Sigmoid colon (tissue), 7 donors: ENCODE measurements around the gene TOM1L2. TPM values are rescaled to one million over a fixed set of nuclear protein-coding genes. Genes with fewer than 3 reads are reported as not detected.

Source experiments
- DNase-seq: peaks from one replicate; pipeline ENCODE4 v3.0.0-alpha.2; 2019
- H3K27ac ChIP-seq, 4 donors: fragments of 200-600 bp; sonication (generic); one replicate each; pipeline ENCODE4 v1.5.1; 2016 to 2019; ENCODE audit warnings: mild to moderate bottlenecking in 1 of 4
- H3K27me3 ChIP-seq, 3 donors: fragments of 200-600 bp; sonication (generic); one replicate each; pipeline ENCODE4 v1.5.1; 2019; ENCODE audit warnings: mild to moderate bottlenecking in 1 of 3
- H3K36me3 ChIP-seq, 4 donors: fragments of 200-600 bp; sonication (generic); one replicate each; pipeline ENCODE4 v1.5.1; 2016 to 2019
- H3K4me1 ChIP-seq, 4 donors: fragments of 200-600 bp; sonication (generic); one replicate each; pipeline ENCODE4 v1.5.1; 2017 to 2019
- H3K4me3 ChIP-seq, 4 donors: fragments of 200-600 bp; sonication (generic); one replicate each; pipeline ENCODE4 v1.5.1; 2017 to 2019; ENCODE audit warnings: mild to moderate bottlenecking in 2 of 4, moderate library complexity in 1 of 4
- H3K9me3 ChIP-seq, 4 donors: fragments of 200-600 bp in 3 of 4; sonication (generic) in 3 of 4; one replicate each; pipeline versions ENCODE4 v1.5.1 to v1.6.1; 2013 to 2019
- EP300 ChIP-seq, 4 donors: sonication (generic); formaldehyde crosslinking; IDR thresholded peaks; one replicate each; pipeline ENCODE4 v1.6.1; 2017; ENCODE audit warnings: antibody characterized with exemption in 4 of 4
- POLR2A ChIP-seq, 2 donors: fragments of 450-650 bp; IDR thresholded peaks; one replicate each; pipeline ENCODE4 v1.6.1; 2016; ENCODE audit warnings: antibody characterized with exemption in 2 of 2, mild to moderate bottlenecking in 2 of 2, moderate library complexity in 2 of 2
- POLR2AphosphoS5 ChIP-seq, 4 donors: sonication (generic); formaldehyde crosslinking; IDR thresholded peaks; one replicate each; pipeline ENCODE4 v1.6.1; 2017; ENCODE audit warnings: antibody characterized with exemption in 4 of 4
- WGBS, 2 donors: extraction: QIAGEN DNeasy Blood & Tissue Kit; methylation state at CpG; one replicate each; pipeline ENCODE4 v1.1.7; 2013; 5-methylcytosine and 5-hydroxymethylcytosine counted together
- intact Hi-C: fragments of 100-400 bp; cut with DNase I; formaldehyde crosslinking; loops from one replicate; pipeline ENCODE4 v1.15.1; 2023
- polyA plus RNA-seq, 3 donors: library from polyadenylated mRNA; stranded (reverse); fragments of 200-250 nt; gene quantifications; one replicate each; pipeline ENCODE4 v1.2.3, GENCODE V29; 2013
- small RNA-seq, 3 donors: library from RNA; depleted of rRNA; stranded (forward); fragments of <200 nt; gene quantifications; one replicate each; pipeline ENCODE3, GENCODE V24; 2016
- total RNA-seq, 4 donors: library from RNA; depleted of rRNA; stranded (reverse); fragments of >200 nt; gene quantifications; one replicate each; pipeline ENCODE4 v1.1.0, GENCODE V29; 2016
- TF ChIP-seq, protein P1 (sequence below), 4 experiments: fragments of 450-650 bp in 3 of 4; fragments of 200-600 bp in 1 of 4; IDR thresholded peaks; one replicate each; pipeline ENCODE4 v1.5.1; 2016 to 2019; ENCODE audit warnings: antibody characterized with exemption in 4 of 4, mild to moderate bottlenecking in 3 of 4, moderate library complexity in 2 of 4
- donor health status: healthy with polysubstance abuse.
- donor health status: Bipolar disorder and iron deficiency.
- donor health status: healthy.

Gene TOM1L2
- total and polyA plus RNA-seq, 7 donors = 13.8 to 215 (median 43.3) TPM

DNA sequence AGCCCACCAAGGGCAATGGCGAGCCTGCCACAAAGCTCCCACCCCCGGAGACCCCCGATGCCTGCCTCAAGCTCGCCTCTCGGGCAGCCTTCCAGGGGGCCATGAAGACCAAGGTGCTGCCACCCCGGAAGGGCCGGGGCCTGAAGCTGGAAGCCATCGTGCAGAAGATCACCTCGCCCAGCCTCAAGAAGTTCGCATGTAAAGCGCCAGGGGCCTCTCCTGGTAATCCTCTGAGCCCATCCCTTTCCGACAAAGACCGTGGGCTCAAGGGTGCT is 175.5 kb downstream of the TOM1L2 start:
- H3K27ac ChIP-seq = no peak overlapping the region
- peaks cover 0 to 42% (median 30%) of the 10 kb centered on the region in 4 donors for H3K4me1 ChIP-seq
- H3K4me3 ChIP-seq = no peak overlapping the region
- DNase-seq = no peak
- H3K36me3 ChIP-seq = peaks cover 0 to 64% (median 25%) of the 10 kb centered on the region in 4 donors
- TF ChIP-seq POLR2A (IDR thresholded peaks at IDR 0.05) (no peak), POLR2AphosphoS5 (IDR thresholded peaks at IDR 0.05) (no peak), EP300 (IDR thresholded peaks at IDR 0.05) (no peak)
- TF ChIP-seq, protein P1, sequence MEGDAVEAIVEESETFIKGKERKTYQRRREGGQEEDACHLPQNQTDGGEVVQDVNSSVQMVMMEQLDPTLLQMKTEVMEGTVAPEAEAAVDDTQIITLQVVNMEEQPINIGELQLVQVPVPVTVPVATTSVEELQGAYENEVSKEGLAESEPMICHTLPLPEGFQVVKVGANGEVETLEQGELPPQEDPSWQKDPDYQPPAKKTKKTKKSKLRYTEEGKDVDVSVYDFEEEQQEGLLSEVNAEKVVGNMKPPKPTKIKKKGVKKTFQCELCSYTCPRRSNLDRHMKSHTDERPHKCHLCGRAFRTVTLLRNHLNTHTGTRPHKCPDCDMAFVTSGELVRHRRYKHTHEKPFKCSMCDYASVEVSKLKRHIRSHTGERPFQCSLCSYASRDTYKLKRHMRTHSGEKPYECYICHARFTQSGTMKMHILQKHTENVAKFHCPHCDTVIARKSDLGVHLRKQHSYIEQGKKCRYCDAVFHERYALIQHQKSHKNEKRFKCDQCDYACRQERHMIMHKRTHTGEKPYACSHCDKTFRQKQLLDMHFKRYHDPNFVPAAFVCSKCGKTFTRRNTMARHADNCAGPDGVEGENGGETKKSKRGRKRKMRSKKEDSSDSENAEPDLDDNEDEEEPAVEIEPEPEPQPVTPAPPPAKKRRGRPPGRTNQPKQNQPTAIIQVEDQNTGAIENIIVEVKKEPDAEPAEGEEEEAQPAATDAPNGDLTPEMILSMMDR (IDR thresholded peaks at IDR 0.05) = no peak
- intact Hi-C loops = no loop called here
- 95 to 96% methylated on average over 13 of the region's 13 CpGs for WGBS, 2 donors
- no peaks in the 10 kb centered on the region for H3K9me3 ChIP-seq
- H3K27me3 ChIP-seq = no peaks in the 10 kb centered on the region

DNA sequence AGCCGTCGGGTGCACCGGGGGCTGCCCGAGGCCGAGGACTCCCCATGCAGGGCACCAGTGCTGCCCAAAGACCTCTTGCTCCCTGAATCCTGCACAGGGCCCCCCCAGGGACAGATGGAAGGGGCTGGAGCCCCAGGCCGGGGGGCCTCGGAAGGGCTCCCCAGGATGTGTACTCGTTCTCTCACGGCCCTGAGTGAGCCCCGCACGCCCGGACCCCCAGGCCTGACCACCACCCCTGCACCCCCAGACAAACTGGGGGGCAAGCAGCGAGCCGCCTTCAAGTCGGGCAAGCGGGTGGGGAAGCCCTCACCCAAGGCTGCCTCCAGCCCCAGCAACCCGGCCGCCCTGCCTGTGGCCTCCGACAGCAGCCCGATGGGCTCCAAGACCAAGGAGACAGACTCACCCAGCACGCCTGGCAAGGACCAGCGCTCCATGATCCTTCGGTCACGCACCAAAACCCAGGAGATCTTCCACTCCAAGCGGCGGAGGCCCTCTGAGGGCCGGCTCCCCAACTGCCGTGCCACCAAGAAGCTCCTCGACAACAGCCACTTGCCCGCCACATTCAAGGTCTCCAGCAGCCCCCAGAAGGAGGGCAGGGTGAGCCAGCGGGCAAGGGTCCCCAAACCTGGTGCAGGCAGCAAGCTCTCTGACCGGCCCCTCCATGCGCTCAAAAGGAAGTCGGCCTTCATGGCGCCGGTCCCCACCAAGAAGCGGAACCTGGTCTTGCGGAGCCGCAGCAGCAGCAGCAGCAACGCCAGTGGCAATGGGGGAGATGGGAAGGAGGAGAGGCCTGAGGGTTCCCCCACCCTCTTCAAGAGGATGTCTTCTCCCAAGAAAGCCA is 176.0 kb downstream of the TOM1L2 start:
- TF ChIP-seq EP300 (IDR thresholded peaks at IDR 0.05) = no peak
- no peak for TF ChIP-seq POLR2A (IDR thresholded peaks at IDR 0.05)
- no peak for TF ChIP-seq POLR2AphosphoS5 (IDR thresholded peaks at IDR 0.05)
- TF ChIP-seq, protein P1 (IDR thresholded peaks at IDR 0.05) = no peak
- DNase-seq = no peak
- Histone ChIP-seq H3K4me3 (no peak overlapping the region), H3K4me1 (peaks cover 0 to 48% (median 36%) of the 10 kb centered on the region in 4 donors), H3K27ac (no peak overlapping the region), H3K36me3 (peaks cover 0 to 64% (median 25%) of the 10 kb centered on the region in 4 donors), H3K27me3 (no peaks in the 10 kb centered on the region), H3K9me3 (no peaks in the 10 kb centered on the region)
- intact Hi-C loops = no loop called here
- 96% methylated on average over 40 of the region's 40 CpGs for WGBS, 2 donors

DNA sequence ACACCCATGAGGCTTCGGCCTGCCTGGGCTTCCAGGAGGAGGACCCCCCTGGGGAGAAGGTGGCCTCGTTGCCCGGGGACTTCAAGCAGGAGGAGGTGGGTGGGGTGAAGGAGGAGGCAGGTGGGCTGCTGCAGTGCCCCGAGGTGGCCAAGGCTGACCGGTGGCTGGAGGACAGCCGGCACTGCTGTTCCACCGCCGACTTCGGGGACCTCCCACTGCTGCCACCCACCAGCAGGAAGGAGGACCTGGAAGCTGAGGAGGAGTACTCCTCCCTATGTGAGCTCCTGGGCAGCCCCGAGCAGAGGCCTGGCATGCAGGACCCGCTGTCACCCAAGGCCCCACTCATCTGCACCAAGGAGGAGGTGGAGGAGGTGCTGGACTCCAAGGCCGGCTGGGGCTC is 176.9 kb downstream of the TOM1L2 start:
- peaks cover 0 to 52% (median 43%) of the 10 kb centered on the region in 4 donors for H3K4me1 ChIP-seq
- WGBS, 2 donors = 92 to 93% methylated on average over 12 of the region's 12 CpGs

DNA sequence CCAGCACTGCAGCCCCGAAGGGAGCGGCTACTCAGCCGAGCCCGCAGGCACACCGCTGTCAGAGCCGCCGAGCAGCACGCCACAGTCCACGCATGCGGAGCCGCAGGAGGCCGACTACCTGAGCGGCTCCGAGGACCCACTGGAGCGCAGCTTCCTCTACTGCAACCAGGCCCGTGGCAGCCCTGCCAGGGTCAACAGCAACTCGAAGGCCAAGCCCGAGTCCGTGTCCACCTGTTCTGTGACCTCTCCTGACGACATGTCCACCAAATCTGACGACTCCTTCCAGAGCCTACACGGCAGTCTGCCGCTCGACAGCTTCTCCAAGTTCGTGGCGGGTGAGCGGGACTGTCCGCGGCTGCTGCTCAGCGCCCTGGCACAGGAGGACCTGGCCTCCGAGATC is 177.8 kb downstream of the TOM1L2 start:
- Histone ChIP-seq H3K27me3 (no peaks in the 10 kb centered on the region), H3K9me3 (no peaks in the 10 kb centered on the region), H3K27ac (peak overlapping the region in 3 of 4 donors; percentile 72 to 76 (median 73)), H3K36me3 (peaks cover 0 to 58% (median 25%) of the 10 kb centered on the region in 4 donors), H3K4me3 (no peak overlapping the region), H3K4me1 (peaks cover 0 to 52% (median 47%) of the 10 kb centered on the region in 4 donors)
- 95% methylated on average over 31 of the region's 31 CpGs for WGBS, 2 donors
- intact Hi-C loops = no loop called here
- DNase-seq = no peak
- TF ChIP-seq EP300 (IDR thresholded peaks at IDR 0.05) = no peak
- TF ChIP-seq POLR2A (IDR thresholded peaks at IDR 0.05) = no peak
- TF ChIP-seq, protein P1 (IDR thresholded peaks at IDR 0.05) = no peak
- no peak for TF ChIP-seq POLR2AphosphoS5 (IDR thresholded peaks at IDR 0.05)

More for the DNA sequence above, 176.9 kb downstream of the TOM1L2 start:
- Histone ChIP-seq H3K4me3 (no peak overlapping the region), H3K9me3 (no peaks in the 10 kb centered on the region), H3K27ac (no peak overlapping the region), H3K36me3 (peaks cover 0 to 64% (median 25%) of the 10 kb centered on the region in 4 donors), H3K27me3 (no peaks in the 10 kb centered on the region)
- no peak for DNase-seq
- TF ChIP-seq POLR2A (IDR thresholded peaks at IDR 0.05) = no peak
- TF ChIP-seq POLR2AphosphoS5 (IDR thresholded peaks at IDR 0.05) = no peak
- intact Hi-C loops = no loop called here

Small RNA genes lying within 50 kb of the gene (small RNA-seq; reads per million reads assigned to genes)
- 0 to 0.12 (median 0) reads per million in 3 donors for gene MIR33B
- gene MIR6777 = 0 to 1.2 (median 0.12) reads per million in 3 donors

Other genes with a start within 250 kb of the TOM1L2 start
- 10 to 100 TPM; 26.0 to 53.5 (median 43.5) TPM for gene SREBF1, start 135.4 kb downstream of the TOM1L2 start, total RNA-seq
- 100 to 1,000 TPM in 1 of 3 donors, 10 to 100 TPM in 2; 10.2 to 172 (median 14.3) TPM for gene SREBF1, start 135.4 kb downstream of the TOM1L2 start, polyA plus RNA-seq
- 1 to 10 TPM in 3 of 4 donors, under 1 TPM in 1; 0.36 to 6.1 (median 1.8) TPM for gene DRC3, start 462 bp upstream of the TOM1L2 start, total RNA-seq
- gene DRC3, start 462 bp upstream of the TOM1L2 start, polyA plus RNA-seq = under 1 TPM in 1 of 3 donors, not detected in 2; 0.83 TPM
- 10 to 100 TPM; 10.3 to 28.8 (median 15.3) TPM for gene ATPAF2, start 66.8 kb upstream of the TOM1L2 start, total RNA-seq
- 10 to 100 TPM; 17.4 to 28.1 (median 26.8) TPM for gene ATPAF2, start 66.8 kb upstream of the TOM1L2 start, polyA plus RNA-seq
- 10 to 100 TPM; 20.0 to 25.2 (median 23.9) TPM for gene GID4, start 67.0 kb upstream of the TOM1L2 start, total RNA-seq
- gene GID4, start 67.0 kb upstream of the TOM1L2 start, polyA plus RNA-seq = 1 to 10 TPM; 2.8 to 4.2 (median 3.8) TPM
- 10 to 100 TPM; 25.2 to 36.0 (median 34.4) TPM for gene DRG2, start 115.5 kb upstream of the TOM1L2 start, total RNA-seq
- 10 to 100 TPM; 25.0 to 37.3 (median 27.6) TPM for gene DRG2, start 115.5 kb upstream of the TOM1L2 start, polyA plus RNA-seq
- gene MYO15A, start 136.4 kb upstream of the TOM1L2 start, total RNA-seq = 1 to 10 TPM in 2 of 4 donors, under 1 TPM in 2; 0.68 to 3.6 (median 1.3) TPM
- under 1 TPM in 2 of 3 donors, not detected in 1; 0.60 to 0.73 TPM for gene MYO15A, start 136.4 kb upstream of the TOM1L2 start, polyA plus RNA-seq
- 100 to 1,000 TPM; 100 to 109 (median 104) TPM for gene ALKBH5, start 211.4 kb upstream of the TOM1L2 start, total RNA-seq
- 10 to 100 TPM; 36.6 to 46.7 (median 40.0) TPM for gene ALKBH5, start 211.4 kb upstream of the TOM1L2 start, polyA plus RNA-seq